Measurements from ENCODE around the gene LAMA3.

DNA sequence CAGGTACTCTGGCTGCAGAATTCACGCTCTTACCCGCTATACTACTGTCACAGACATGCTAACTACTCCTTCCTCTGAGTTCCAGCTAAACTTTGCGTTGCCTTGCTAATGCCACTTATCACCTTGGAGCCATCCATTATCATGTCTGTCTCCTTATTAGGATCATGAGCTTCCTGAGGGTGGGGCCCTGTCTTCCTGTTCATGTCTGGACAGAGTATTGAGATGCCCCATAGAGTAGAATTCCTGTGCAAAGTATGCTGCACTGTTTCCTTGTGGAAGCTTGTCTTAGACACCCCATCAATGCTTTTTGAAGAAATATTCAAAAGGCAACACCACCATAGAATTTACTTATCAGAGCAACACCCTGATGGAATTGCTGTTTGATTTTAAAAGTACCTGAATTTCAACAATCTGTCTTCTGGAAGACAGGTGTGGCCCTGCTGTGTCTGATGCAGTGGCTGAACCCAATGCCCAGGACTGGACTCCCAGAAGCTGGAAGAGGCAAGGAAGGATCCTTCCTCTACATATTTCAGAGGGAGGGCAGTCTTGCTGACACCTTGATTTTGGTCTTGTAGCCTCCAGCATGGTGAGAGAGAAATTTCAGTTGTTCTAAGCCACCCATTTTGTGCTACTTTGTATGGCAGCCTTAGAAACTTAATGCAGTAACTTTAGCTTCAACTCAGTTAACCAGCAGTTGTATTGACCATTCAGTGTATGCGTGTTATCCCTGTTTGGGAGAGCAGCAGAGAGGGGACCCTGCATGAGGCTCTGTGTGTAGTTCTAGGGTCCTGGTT lies 5.6 kb downstream of the LAMA3 start:
- TF ChIP-seq ZXDC (CRISPR knock-in tag; IDR thresholded peaks at IDR 0.05) (no peak), ELF1 (CRISPR knock-in tag; IDR thresholded peaks at IDR 0.05) (no peak), TOE1 (CRISPR knock-in tag; IDR thresholded peaks at IDR 0.05) (no peak), ZNF629 (CRISPR knock-in tag; conservative IDR thresholded peaks at IDR 0.05) (no peak)
